ENCODE data around the gene FKBP1A.

- TF ChIP-seq POLR2A (IDR thresholded peaks at IDR 0.05; ENCODE audit: low read length) = no peak
- TF ChIP-seq GATA1 (IDR thresholded peaks at IDR 0.05; ENCODE audit: low read depth, low read length) = no peak
Observed at GRCh38 chr20:1396702-1397101, 3.8 kb upstream of the FKBP1A start.
